Lung (tissue), 12 donors: ENCODE data around the gene SCN4B. TPM values are rescaled to one million over a fixed set of nuclear protein-coding genes. Genes with fewer than 3 reads are reported as not detected.

Source experiments
- ATAC-seq: fragments of 200-7000 bp; cut with Tn5 transposase; one replicate; pipeline ENCODE4 v1.9.1; 2020; ENCODE audit warnings: moderate number of reproducible peaks; ENCODE audit not compliant: insufficient read depth, low FRiP score
- DNase-seq, 3 donors: peaks; one replicate each; pipeline ENCODE4 v3.0.0-alpha.2; 2013 to 2017
- H3K27ac ChIP-seq, 2 donors: one replicate each; pipeline ENCODE4 v1.5.1; 2013; ENCODE audit warnings: mild to moderate bottlenecking in 2 of 2, moderate library complexity in 2 of 2, control low read depth in 1 of 2, inconsistent platforms in 1 of 2, low read depth in 1 of 2, low read length in 1 of 2
- H3K27me3 ChIP-seq, 3 donors: one replicate each; pipeline ENCODE4 v1.5.1; 2013; ENCODE audit warnings: low read length in 2 of 3; ENCODE audit not compliant: control insufficient read depth in 3 of 3, insufficient read depth in 3 of 3
- H3K36me3 ChIP-seq, 4 donors: one replicate each; pipeline ENCODE4 v1.5.1; 2013; ENCODE audit warnings: low read length in 4 of 4, mild to moderate bottlenecking in 1 of 4, moderate library complexity in 1 of 4; ENCODE audit not compliant: control insufficient read depth in 4 of 4, insufficient read depth in 4 of 4
- H3K4me1 ChIP-seq, 5 donors: one replicate each; pipeline ENCODE4 v1.5.1; 2013; ENCODE audit warnings: low read length in 5 of 5, mild to moderate bottlenecking in 2 of 5, moderate library complexity in 1 of 5; ENCODE audit not compliant: control insufficient read depth in 5 of 5, insufficient read depth in 5 of 5
- H3K4me3 ChIP-seq: one replicate; pipeline ENCODE4 v1.5.1; 2013; ENCODE audit warnings: mild to moderate bottlenecking, control low read depth, moderate library complexity
- H3K9ac ChIP-seq, 2 donors: one replicate each; pipeline ENCODE4 v1.5.1; 2013; ENCODE audit warnings: low read length in 2 of 2, control low read depth in 1 of 2; ENCODE audit not compliant: insufficient read depth in 1 of 2
- H3K9me3 ChIP-seq, 4 donors: one replicate each; pipeline ENCODE4 v1.5.1; 2013; ENCODE audit warnings: low read length in 3 of 4, mild to moderate bottlenecking in 1 of 4, moderate library complexity in 1 of 4; ENCODE audit not compliant: control insufficient read depth in 4 of 4, insufficient read depth in 3 of 4
- CTCF ChIP-seq: IDR thresholded peaks from 2 replicates; pipeline ENCODE4 v1.5.1; 2012; ENCODE audit warnings: mild to moderate bottlenecking; ENCODE audit errors: control extremely low read depth, extremely low read depth
- WGBS, 2 donors: extraction: QIAGEN DNeasy Blood & Tissue Kit; methylation state at CpG; one replicate each; pipeline ENCODE4 v1.1.7; 2013; 5-methylcytosine and 5-hydroxymethylcytosine counted together
- polyA plus RNA-seq, 2 donors: library from polyadenylated mRNA; stranded (reverse); fragments of 200-250 nt; gene quantifications; one replicate each; pipeline ENCODE4 v1.2.1, GENCODE V29; 2013
- total RNA-seq, 2 donors: library from RNA; depleted of rRNA in 1 of 2; stranded (reverse); fragments of >200 nt in 1 of 2; gene quantifications; one replicate each; pipeline ENCODE4 v1.2.1, GENCODE V29; 2014 to 2021
- donor health status: control.
- donor health status: control.
- donor health status: Bipolar disorder and iron deficiency.
- donor health status: healthy.
- donor health status: DM: yes; HTN: yes; CAD: no.

Gene SCN4B
- total and polyA plus RNA-seq, 4 donors: 0.95 to 5.2 (median 2.3) TPM

- 74 to 84% methylated on average over 5 of the region's 5 CpGs for WGBS, 2 donors
- Histone ChIP-seq H3K36me3 (no peaks in the 10 kb centered on the region), H3K9me3 (peaks cover 0 to 20% (median 0%) of the 10 kb centered on the region in 4 donors), H3K27me3 (no peaks in the 10 kb centered on the region), H3K4me1 (peaks cover 0 to 8% (median 0%) of the 10 kb centered on the region in 5 donors), H3K27ac (no peak within 1 kb of the TSS), H3K4me3 (no peak within 1 kb of the TSS), H3K9ac (no peak within 1 kb of the TSS)
- DNase-seq: peak in 1 of 3 donors; percentile 5
- TF ChIP-seq CTCF: no peak
- ATAC-seq: no peak
These were observed 65.5 kb downstream of the SCN4B start, which contains the start of gene SMIM35 for GRCh38 chr11:118086913-118087768. TSS of gene SMIM35 (minus strand) at chr11:118086963. CDS start at chr11:118086757, 206 bp downstream.

- ATAC-seq: no peak
- Histone ChIP-seq H3K36me3 (no peaks in the 10 kb centered on the region), H3K4me1 (peaks cover 0 to 8% (median 0%) of the 10 kb centered on the region in 5 donors), H3K27me3 (no peaks in the 10 kb centered on the region), H3K4me3 (no peak overlapping the region), H3K9ac (no peak overlapping the region), H3K9me3 (peaks cover 0 to 20% (median 0%) of the 10 kb centered on the region in 4 donors), H3K27ac (peak overlapping the region in 1 of 2 donors; percentile 23)
- no peak for DNase-seq
- TF ChIP-seq CTCF: no peak
These were observed 68.0 kb downstream of the SCN4B start for GRCh38 chr11:118084656-118085055.

- Histone ChIP-seq H3K27ac (peak overlapping the region in 1 of 2 donors; percentile 38), H3K36me3 (no peaks in the 10 kb centered on the region), H3K27me3 (no peaks in the 10 kb centered on the region), H3K4me1 (peaks cover 0 to 8% (median 0%) of the 10 kb centered on the region in 5 donors), H3K4me3 (no peak overlapping the region), H3K9me3 (peaks cover 0 to 20% (median 0%) of the 10 kb centered on the region in 4 donors), H3K9ac (no peak overlapping the region)
- 10 to 19% methylated on average over 4 of the region's 4 CpGs for WGBS, 2 donors
- no peak for TF ChIP-seq CTCF
- ATAC-seq (peak; percentile 37), DNase-seq (peak in 2 of 3 donors; percentile 22 to 69)
These were observed 68.4 kb downstream of the SCN4B start for GRCh38 chr11:118084247-118084646.

Other genes with a start within 250 kb of the SCN4B start
- gene TMPRSS13, start 223.4 kb downstream of the SCN4B start, total RNA-seq: 1 to 10 TPM; 9.4 TPM
- gene TMPRSS13, start 223.4 kb downstream of the SCN4B start, polyA plus RNA-seq: 1 to 10 TPM; 5.8 to 9.1 TPM
- 10 to 100 TPM; 15.4 to 41.1 TPM for gene IL10RA, start 166.4 kb downstream of the SCN4B start, total RNA-seq
- 10 to 100 TPM in 1 of 2 donors, 1 to 10 TPM in 1; 7.9 to 52.5 TPM for gene IL10RA, start 166.4 kb downstream of the SCN4B start, polyA plus RNA-seq
- 10 to 100 TPM in 1 of 2 donors, 1 to 10 TPM in 1; 4.8 to 10.1 TPM for gene TMPRSS4, start 75.7 kb downstream of the SCN4B start, total RNA-seq
- 1 to 10 TPM; 8.7 to 8.8 TPM for gene TMPRSS4, start 75.7 kb downstream of the SCN4B start, polyA plus RNA-seq
- under 1 TPM; 0.06 to 0.17 TPM for gene SMIM35, start 65.9 kb downstream of the SCN4B start, total RNA-seq
- gene SMIM35, start 65.9 kb downstream of the SCN4B start, polyA plus RNA-seq: under 1 TPM; 0.06 to 0.15 TPM
- gene SCN2B, start 23.8 kb upstream of the SCN4B start, total RNA-seq: 1 to 10 TPM; 1.0 to 1.6 TPM
- gene SCN2B, start 23.8 kb upstream of the SCN4B start, polyA plus RNA-seq: under 1 TPM; 0.03 to 0.20 TPM
- gene JAML, start 72.2 kb upstream of the SCN4B start, total RNA-seq: 10 to 100 TPM; 29.3 to 49.1 TPM
- gene JAML, start 72.2 kb upstream of the SCN4B start, polyA plus RNA-seq: 10 to 100 TPM; 34.4 to 36.5 TPM
- gene MPZL3, start 99.5 kb upstream of the SCN4B start, total RNA-seq: 10 to 100 TPM; 12.4 to 22.6 TPM
- 1 to 10 TPM; 7.7 to 9.9 TPM for gene MPZL3, start 99.5 kb upstream of the SCN4B start, polyA plus RNA-seq
- gene MPZL2, start 111.5 kb upstream of the SCN4B start, total RNA-seq: 100 to 1,000 TPM; 116 to 143 TPM
- gene MPZL2, start 111.5 kb upstream of the SCN4B start, polyA plus RNA-seq: 100 to 1,000 TPM in 1 of 2 donors, 10 to 100 TPM in 1; 87.2 to 120 TPM
- gene CD3E, start 151.9 kb upstream of the SCN4B start, total RNA-seq: 1 to 10 TPM; 4.4 to 5.3 TPM
- 1 to 10 TPM; 5.1 to 5.7 TPM for gene CD3E, start 151.9 kb upstream of the SCN4B start, polyA plus RNA-seq
- gene CD3D, start 189.9 kb upstream of the SCN4B start, total RNA-seq: 1 to 10 TPM; 3.8 to 9.3 TPM
- 1 to 10 TPM; 8.0 to 9.9 TPM for gene CD3D, start 189.9 kb upstream of the SCN4B start, polyA plus RNA-seq
- 1 to 10 TPM; 1.5 to 2.7 TPM for gene CD3G, start 191.5 kb upstream of the SCN4B start, total RNA-seq
- gene CD3G, start 191.5 kb upstream of the SCN4B start, polyA plus RNA-seq: under 1 TPM; 0.55 to 0.73 TPM
- 10 to 100 TPM; 37.5 to 53.2 TPM for gene UBE4A, start 206.8 kb upstream of the SCN4B start, total RNA-seq
- 10 to 100 TPM; 14.9 to 18.2 TPM for gene UBE4A, start 206.8 kb upstream of the SCN4B start, polyA plus RNA-seq
- 100 to 1,000 TPM in 1 of 2 donors, 10 to 100 TPM in 1; 50.4 to 143 TPM for gene ATP5MG, start 248.8 kb upstream of the SCN4B start, total RNA-seq
- gene ATP5MG, start 248.8 kb upstream of the SCN4B start, polyA plus RNA-seq: 100 to 1,000 TPM in 1 of 2 donors, 10 to 100 TPM in 1; 96.7 to 367 TPM